Cardiac fibroblast (primary cell): ENCODE results near the gene TUBA4B.

Source experiments
- DNase-seq, 2 donors: peaks; one replicate each; pipeline versions ENCODE4 v3.0.0 to v3.0.0-alpha.2; 2010; ENCODE audit warnings: low read depth in 2 of 2
- H3K4me3 ChIP-seq, 2 donors: replicated peaks in 1 of 2; 1 replicate in 1 of 2; 2 replicates in 1 of 2; pipeline ENCODE4 v1.5.1; 2011; ENCODE audit warnings: low read depth in 2 of 2, low read length in 2 of 2, mild to moderate bottlenecking in 2 of 2, moderate library complexity in 1 of 2
- TF ChIP-seq, protein P1 (sequence below): IDR thresholded peaks from one replicate; pipeline ENCODE4 v1.5.1; 2011; ENCODE audit warnings: low read depth, mild to moderate bottlenecking, low read length, inconsistent platforms

The TUBA4B gene

GRCh38 chr2:219219784-219220532, 33.1 kb upstream of the TUBA4B start:
- no peak overlapping the region for H3K4me3 ChIP-seq
- TF ChIP-seq, protein P1, sequence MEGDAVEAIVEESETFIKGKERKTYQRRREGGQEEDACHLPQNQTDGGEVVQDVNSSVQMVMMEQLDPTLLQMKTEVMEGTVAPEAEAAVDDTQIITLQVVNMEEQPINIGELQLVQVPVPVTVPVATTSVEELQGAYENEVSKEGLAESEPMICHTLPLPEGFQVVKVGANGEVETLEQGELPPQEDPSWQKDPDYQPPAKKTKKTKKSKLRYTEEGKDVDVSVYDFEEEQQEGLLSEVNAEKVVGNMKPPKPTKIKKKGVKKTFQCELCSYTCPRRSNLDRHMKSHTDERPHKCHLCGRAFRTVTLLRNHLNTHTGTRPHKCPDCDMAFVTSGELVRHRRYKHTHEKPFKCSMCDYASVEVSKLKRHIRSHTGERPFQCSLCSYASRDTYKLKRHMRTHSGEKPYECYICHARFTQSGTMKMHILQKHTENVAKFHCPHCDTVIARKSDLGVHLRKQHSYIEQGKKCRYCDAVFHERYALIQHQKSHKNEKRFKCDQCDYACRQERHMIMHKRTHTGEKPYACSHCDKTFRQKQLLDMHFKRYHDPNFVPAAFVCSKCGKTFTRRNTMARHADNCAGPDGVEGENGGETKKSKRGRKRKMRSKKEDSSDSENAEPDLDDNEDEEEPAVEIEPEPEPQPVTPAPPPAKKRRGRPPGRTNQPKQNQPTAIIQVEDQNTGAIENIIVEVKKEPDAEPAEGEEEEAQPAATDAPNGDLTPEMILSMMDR: no peak
- no peak for DNase-seq

- H3K4me3 ChIP-seq: no peak overlapping the region
- TF ChIP-seq, protein P1: no peak
- DNase-seq: no peak
Observed at GRCh38 chr2:219220652-219221402, 32.2 kb upstream of the TUBA4B start.

DNA sequence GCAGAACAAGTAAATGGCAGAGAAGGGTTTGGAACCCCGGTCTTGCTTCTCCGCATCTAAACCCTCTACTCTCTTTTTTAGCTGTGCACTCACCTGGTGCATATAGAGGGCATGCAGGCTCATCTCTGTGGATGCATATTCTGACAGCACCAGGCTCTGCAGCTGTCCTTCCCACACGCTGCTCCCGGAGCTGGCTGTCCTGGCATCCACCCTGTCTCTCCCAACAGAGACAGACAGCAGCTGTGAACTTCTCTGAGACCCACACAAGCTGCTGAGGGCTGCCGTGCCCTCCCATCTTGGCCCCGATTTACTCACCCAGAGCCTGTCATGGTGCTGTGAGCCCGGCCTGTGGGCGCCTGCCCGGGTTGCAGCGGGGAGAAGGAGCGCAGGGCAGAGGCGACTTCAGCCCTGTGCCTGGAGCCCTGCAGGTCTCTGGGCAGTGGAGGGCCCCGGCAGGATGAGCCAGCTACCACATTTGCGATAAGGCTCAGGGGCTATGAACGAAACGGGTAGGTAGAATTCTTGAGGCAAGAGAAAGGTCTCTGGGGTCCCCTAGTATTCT, 31.0 kb upstream of the TUBA4B start:
- H3K4me3 ChIP-seq: no peak overlapping the region
- TF ChIP-seq, protein P1: no peak
- DNase-seq: no peak

- DNase-seq: no peak
- TF ChIP-seq, protein P1: no peak
- H3K4me3 ChIP-seq: no peak overlapping the region
Observed at GRCh38 chr2:219223831-219224610, 29.0 kb upstream of the TUBA4B start.

- DNase-seq: no peak
- TF ChIP-seq, protein P1: no peak
- no peak overlapping the region for H3K4me3 ChIP-seq
Observed at GRCh38 chr2:219225350-219225749, 27.7 kb upstream of the TUBA4B start.
